KMS-11 (cell line): ENCODE results near the gene INHBB.

Experiments used
- H2AFZ ChIP-seq: fragments of 200-600 bp; sonication (generic); 2 replicates; pipeline ENCODE4 v1.6.1; 2016; ENCODE audit warnings: antibody characterized with exemption, mixed run types, low read depth
- H3K27ac ChIP-seq: fragments of 200-600 bp; sonication (generic); 2 replicates; pipeline ENCODE4 v1.6.1; 2016; ENCODE audit warnings: mild to moderate bottlenecking, mixed run types
- H3K27me3 ChIP-seq: fragments of 200-600 bp; sonication (generic); 2 replicates; pipeline ENCODE4 v1.6.1; 2017; ENCODE audit warnings: mild to moderate bottlenecking, low read depth, mixed run types, moderate library complexity; ENCODE audit not compliant: insufficient read depth
- H3K36me3 ChIP-seq: fragments of 200-600 bp; sonication (generic); 2 replicates; pipeline ENCODE4 v1.6.1; 2017; ENCODE audit warnings: mild to moderate bottlenecking, mixed run types; ENCODE audit not compliant: insufficient read depth
- H3K4me1 ChIP-seq: fragments of 200-600 bp; sonication (generic); 2 replicates; pipeline ENCODE4 v1.6.1; 2016; ENCODE audit warnings: mild to moderate bottlenecking, low read depth, mixed run types; ENCODE audit not compliant: poor library complexity, severe bottlenecking
- H3K4me2 ChIP-seq: fragments of 200-600 bp; sonication (generic); 2 replicates; pipeline ENCODE4 v1.7.0; 2016; ENCODE audit warnings: mild to moderate bottlenecking, mixed run types
- H3K4me3 ChIP-seq: fragments of 200-600 bp; sonication (generic); IDR thresholded peaks from 2 replicates; pipeline ENCODE4 v1.6.1; 2017; ENCODE audit warnings: low read depth, low read length, mixed read lengths; ENCODE audit not compliant: insufficient read depth
- H3K79me2 ChIP-seq: fragments of 200-600 bp; sonication (generic); 2 replicates; pipeline ENCODE4 v1.6.1; 2016; ENCODE audit warnings: low read depth, mixed run types; ENCODE audit not compliant: insufficient read depth
- H3K9ac ChIP-seq: fragments of 200-600 bp; sonication (generic); 2 replicates; pipeline ENCODE4 v1.6.1; 2016; ENCODE audit warnings: mild to moderate bottlenecking, mixed run types
- H4K20me1 ChIP-seq: fragments of 200-600 bp; sonication (generic); 2 replicates; pipeline ENCODE4 v1.6.1; 2016; ENCODE audit warnings: mild to moderate bottlenecking, mixed run types; ENCODE audit not compliant: insufficient read depth
- CTCF ChIP-seq: fragments of 200-600 bp; sonication (generic); conservative IDR thresholded peaks from 2 replicates; pipeline ENCODE4 v1.6.1; 2017; ENCODE audit warnings: low read depth, mild to moderate bottlenecking, antibody characterized with exemption, low read length, moderate library complexity, mixed read lengths

INHBB gene

GRCh38 chr2:120354935-120355779 is 9.2 kb downstream of the INHBB start:
- Histone ChIP-seq H3K4me2 (no peak overlapping the region), H3K27ac (no peak overlapping the region), H3K79me2 (no peaks in the 10 kb centered on the region), H3K4me1 (no peaks in the 10 kb centered on the region), H3K36me3 (no peaks in the 10 kb centered on the region), H3K4me3 (no peak overlapping the region), H3K9ac (no peak overlapping the region), H2AFZ (no peak overlapping the region), H4K20me1 (no peaks in the 10 kb centered on the region), H3K27me3 (no peaks in the 10 kb centered on the region)
- TF ChIP-seq CTCF = no peak

- no peak overlapping the region for H3K9ac ChIP-seq
- no peak overlapping the region for H2AFZ ChIP-seq
- H3K4me1 ChIP-seq = no peaks in the 10 kb centered on the region
- H3K4me2 ChIP-seq = no peak overlapping the region
- H3K79me2 ChIP-seq = no peaks in the 10 kb centered on the region
- H3K27ac ChIP-seq = no peak overlapping the region
- no peak for TF ChIP-seq CTCF
- H3K27me3 ChIP-seq = no peaks in the 10 kb centered on the region
- H4K20me1 ChIP-seq = no peaks in the 10 kb centered on the region
- H3K4me3 ChIP-seq = no peak overlapping the region
- H3K36me3 ChIP-seq = no peaks in the 10 kb centered on the region
These were observed 9.9 kb downstream of the INHBB start for GRCh38 chr2:120355780-120356266.

GRCh38 chr2:120357768-120358167 is 11.8 kb downstream of the INHBB start:
- no peak overlapping the region for H3K27ac ChIP-seq
- H3K36me3 ChIP-seq = no peaks in the 10 kb centered on the region
- no peaks in the 10 kb centered on the region for H4K20me1 ChIP-seq
- H3K4me2 ChIP-seq = no peak overlapping the region
- no peaks in the 10 kb centered on the region for H3K79me2 ChIP-seq
- no peak for TF ChIP-seq CTCF
- no peak overlapping the region for H2AFZ ChIP-seq
- H3K4me3 ChIP-seq = no peak overlapping the region
- H3K9ac ChIP-seq = no peak overlapping the region
- H3K4me1 ChIP-seq = no peaks in the 10 kb centered on the region
- no peaks in the 10 kb centered on the region for H3K27me3 ChIP-seq

GRCh38 chr2:120358734-120359465 is 13.0 kb downstream of the INHBB start:
- Histone ChIP-seq H3K4me1 (no peaks in the 10 kb centered on the region), H3K4me2 (no peak overlapping the region), H3K9ac (no peak overlapping the region), H3K27ac (no peak overlapping the region), H3K36me3 (no peaks in the 10 kb centered on the region), H4K20me1 (no peaks in the 10 kb centered on the region), H3K79me2 (no peaks in the 10 kb centered on the region), H2AFZ (no peak overlapping the region), H3K27me3 (no peaks in the 10 kb centered on the region), H3K4me3 (no peak overlapping the region)
- TF ChIP-seq CTCF = no peak
